Transverse colon (tissue), 4 donors: ENCODE results near the gene BRD3OS. TPM values are rescaled to one million over a fixed set of nuclear protein-coding genes. Genes with fewer than 3 reads are reported as not detected.

Experiments used
- DNase-seq: peaks from one replicate; pipeline ENCODE4 v3.0.0-alpha.2; 2019
- H3K27ac ChIP-seq, 4 donors: fragments of 200-600 bp; sonication (generic); 2 replicates each; pipeline ENCODE4 v1.5.1; 2016 to 2018; ENCODE audit warnings: inconsistent platforms in 4 of 4
- H3K27me3 ChIP-seq: fragments of 200-600 bp; sonication (generic); 2 replicates; pipeline ENCODE4 v1.5.1; 2017; ENCODE audit warnings: inconsistent platforms
- H3K36me3 ChIP-seq, 4 donors: fragments of 200-600 bp; sonication (generic); 2 replicates each; pipeline ENCODE4 v1.5.1; 2017 to 2019; ENCODE audit warnings: inconsistent platforms in 4 of 4
- H3K4me1 ChIP-seq, 4 donors: fragments of 200-600 bp; sonication (generic); 2 replicates each; pipeline ENCODE4 v1.5.1; 2017 to 2020; ENCODE audit warnings: inconsistent platforms in 4 of 4
- H3K4me3 ChIP-seq, 4 donors: fragments of 200-600 bp; sonication (generic); 1 replicate in 1 of 4; 2 replicates in 3 of 4; pipeline versions ENCODE4 v1.5.1 to v1.6.1; 2017 to 2019; ENCODE audit warnings: inconsistent platforms in 4 of 4
- H3K9me3 ChIP-seq, 2 donors: fragments of 200-600 bp; sonication (generic); 2 replicates each; pipeline ENCODE4 v1.5.1; 2017 to 2019; ENCODE audit warnings: inconsistent platforms in 2 of 2
- CTCF ChIP-seq, 5 experiments: fragments of 200-600 bp in 3 of 5; fragments of 450-650 bp in 2 of 5; sonication (generic) in 3 of 5; IDR thresholded peaks; 1 replicate in 2 of 5; 2 replicates in 3 of 5; pipeline ENCODE4 v1.5.1; 2016 to 2017; ENCODE audit warnings: antibody characterized with exemption in 5 of 5, inconsistent platforms in 3 of 5, mild to moderate bottlenecking in 2 of 5, moderate library complexity in 1 of 5
- EP300 ChIP-seq: sonication (generic); formaldehyde crosslinking; IDR thresholded peaks from one replicate; pipeline ENCODE4 v1.6.1; 2017; ENCODE audit warnings: antibody characterized with exemption, low read depth
- POLR2A ChIP-seq: fragments of 450-650 bp; IDR thresholded peaks from one replicate; pipeline ENCODE4 v1.6.1; 2016; ENCODE audit warnings: antibody characterized with exemption, mild to moderate bottlenecking, moderate library complexity
- POLR2AphosphoS5 ChIP-seq, 3 donors: sonication (generic); formaldehyde crosslinking; IDR thresholded peaks; one replicate each; pipeline ENCODE4 v1.6.1; 2016; ENCODE audit warnings: antibody characterized with exemption in 3 of 3
- WGBS, 2 donors: methylation state at CpG; one replicate each; pipeline ENCODE4 v1.1.5; 2018; ENCODE audit warnings: low coverage in 1 of 2; 5-methylcytosine and 5-hydroxymethylcytosine counted together
- in situ Hi-C, 4 donors: fragments of 200-750 bp; cut with MboI; loops; one replicate each; pipeline versions ENCODE4 v1.15.0 to v1.15.1; 2017; ENCODE audit warnings: low sequenced_read_pairs in 3 of 4, low pct_ligation_motif_present in 1 of 4, low pct_unique_long_range_greater_than_20kb in 1 of 4
- intact Hi-C: fragments of 100-400 bp; cut with DNase I; formaldehyde crosslinking; loops from one replicate; pipeline ENCODE4 v1.15.1; 2023; ENCODE audit warnings: low total_unique reads
- total RNA-seq, 4 donors: library from RNA; depleted of rRNA; stranded (reverse); fragments of >200 nt; gene quantifications; one replicate each; pipeline ENCODE4 v1.1.0, GENCODE V29; 2016

BRD3OS gene
- total RNA-seq, 4 donors from 2014 or later: 3.2 to 6.6 (median 4.4) TPM

GRCh38 chr9:134039386-134040175 lies 14.3 kb downstream of the BRD3OS start:
- TF ChIP-seq POLR2A: no peak
- TF ChIP-seq POLR2AphosphoS5 (IDR thresholded peaks at IDR 0.05): no peak
- no peak for TF ChIP-seq EP300
- no peak for TF ChIP-seq CTCF (IDR thresholded peaks at IDR 0.05)
- Histone ChIP-seq H3K27me3 (no peaks in the 10 kb centered on the region), H3K4me1 (peaks cover 0 to 5% (median 1%) of the 10 kb centered on the region in 4 donors), H3K4me3 (no peak overlapping the region), H3K27ac (no peak overlapping the region), H3K36me3 (peaks cover 0 to 35% (median 10%) of the 10 kb centered on the region in 4 donors), H3K9me3 (no peaks in the 10 kb centered on the region)
- WGBS, 2 donors: 92 to 94% methylated on average over 2 to 20 of the region's 20 CpGs
- in situ Hi-C loops: no loop called here
- intact Hi-C loops: no loop called here
- DNase-seq: no peak

- intact Hi-C loops: no loop called here
- H3K27ac ChIP-seq: no peak overlapping the region
- peaks cover 0 to 38% (median 9%) of the 10 kb centered on the region in 4 donors for H3K36me3 ChIP-seq
- 94% methylated on average over 17 of the region's 17 CpGs; no CpG with 5 or more reads in 1 of the 2 donors for WGBS, 2 donors
- in situ Hi-C loops: no loop called here
- DNase-seq: no peak
- TF ChIP-seq POLR2AphosphoS5 (IDR thresholded peaks at IDR 0.05): no peak
- TF ChIP-seq POLR2A: no peak
- no peak for TF ChIP-seq EP300
- no peak for TF ChIP-seq CTCF (IDR thresholded peaks at IDR 0.05)
- no peak overlapping the region for H3K4me3 ChIP-seq
- peaks cover 0 to 5% (median 1%) of the 10 kb centered on the region in 4 donors for H3K4me1 ChIP-seq
- no peaks in the 10 kb centered on the region for H3K27me3 ChIP-seq
- H3K9me3 ChIP-seq: no peaks in the 10 kb centered on the region
These were observed 14.9 kb downstream of the BRD3OS start for GRCh38 chr9:134040176-134040565.

GRCh38 chr9:134040781-134041648 lies 15.7 kb downstream of the BRD3OS start:
- intact Hi-C loops: no loop called here
- no peak overlapping the region for H3K27ac ChIP-seq
- in situ Hi-C loops: no loop called here
- H3K9me3 ChIP-seq: no peaks in the 10 kb centered on the region
- peaks cover 0 to 5% (median 1%) of the 10 kb centered on the region in 4 donors for H3K4me1 ChIP-seq
- H3K4me3 ChIP-seq: no peak overlapping the region
- no peaks in the 10 kb centered on the region for H3K27me3 ChIP-seq
- TF ChIP-seq CTCF (IDR thresholded peaks at IDR 0.05) (no peak), EP300 (no peak), POLR2A (no peak), POLR2AphosphoS5 (IDR thresholded peaks at IDR 0.05) (no peak)
- DNase-seq: peak; percentile 31
- peaks cover 0 to 30% (median 9%) of the 10 kb centered on the region in 4 donors for H3K36me3 ChIP-seq
- WGBS, 2 donors: 57 to 67% methylated on average over 2 to 17 of the region's 21 CpGs

GRCh38 chr9:134041649-134041962 lies 16.3 kb downstream of the BRD3OS start:
- H3K4me1 ChIP-seq: peaks cover 0 to 5% (median 1%) of the 10 kb centered on the region in 4 donors
- intact Hi-C loops: no loop called here
- no peaks in the 10 kb centered on the region for H3K27me3 ChIP-seq
- peaks cover 0 to 24% (median 8%) of the 10 kb centered on the region in 4 donors for H3K36me3 ChIP-seq
- TF ChIP-seq CTCF (IDR thresholded peaks at IDR 0.05) (no peak), POLR2A (no peak), EP300 (no peak), POLR2AphosphoS5 (IDR thresholded peaks at IDR 0.05) (no peak)
- no peak for DNase-seq
- in situ Hi-C loops: no loop called here
- no peak overlapping the region for H3K27ac ChIP-seq
- H3K9me3 ChIP-seq: no peaks in the 10 kb centered on the region
- 94% methylated on average over 15 of the region's 16 CpGs; no CpG with 5 or more reads in 1 of the 2 donors for whole genome bisulfite sequencing, 2 donors
- no peak overlapping the region for H3K4me3 ChIP-seq
